Fibroblast of pulmonary artery (primary cell): ENCODE data around the gene SPPL2C.

Experiments used
- DNase-seq: peaks from one replicate; pipeline ENCODE4 v3.0.0-alpha.2; 2010; ENCODE audit warnings: low read depth
- H3K4me3 ChIP-seq: replicated peaks from 2 replicates; pipeline ENCODE4 v1.5.1; 2011; ENCODE audit warnings: low read depth, mild to moderate bottlenecking, control low read depth, low read length, moderate library complexity
- CTCF ChIP-seq: IDR thresholded peaks from 2 replicates; pipeline ENCODE4 v1.5.1; 2011; ENCODE audit warnings: mild to moderate bottlenecking, control low read depth, low read length, inconsistent platforms; ENCODE audit errors: missing control alignments

SPPL2C gene

GRCh38 chr17:45841883-45842525, 2.7 kb upstream of the SPPL2C start:
- no peak overlapping the region for H3K4me3 ChIP-seq
- no peak for DNase-seq
- no peak for TF ChIP-seq CTCF

GRCh38 chr17:45843722-45844121, 959 bp upstream of the SPPL2C start:
- TF ChIP-seq CTCF = no peak

GRCh38 chr17:45845376-45846185, 900 bp downstream of the SPPL2C start:
- no peak for TF ChIP-seq CTCF
- no peak overlapping the region for H3K4me3 ChIP-seq

More at GRCh38 chr17:45843722-45844121, 959 bp upstream of the SPPL2C start:
- DNase-seq = no peak
- H3K4me3 ChIP-seq = no peak overlapping the region

GRCh38 chr17:45846223-45846622, 1.5 kb downstream of the SPPL2C start:
- no peak overlapping the region for H3K4me3 ChIP-seq
- no peak for TF ChIP-seq CTCF
- DNase-seq = no peak

More at GRCh38 chr17:45845376-45846185, 900 bp downstream of the SPPL2C start:
- no peak for DNase-seq

- no peak for TF ChIP-seq CTCF
- no peak overlapping the region for H3K4me3 ChIP-seq
- DNase-seq = no peak
Measured at GRCh38 chr17:45846646-45847045, 2.0 kb downstream of the SPPL2C start.

- DNase-seq = no peak
- no peak for TF ChIP-seq CTCF
- no peak overlapping the region for H3K4me3 ChIP-seq
Measured at GRCh38 chr17:45847101-45847500, 2.4 kb downstream of the SPPL2C start.
